Fibroblast of gingiva (primary cell): ENCODE results near the gene RBM48.
A peak's percentile ranks its signal among the peaks of the same experiment; 100 is the strongest.
"Not testable (repeated sequence)": the region's sequence is repeated elsewhere in the genome, so short reads cannot be mapped to it uniquely, and the experiment has no call there.

Experiments
- DNase-seq: peaks from one replicate; pipeline ENCODE4 v3.0.0-alpha.2; 2011; ENCODE audit warnings: low read depth

RBM48 gene

GRCh38 chr7:92545116-92545515 is 16.5 kb downstream of the RBM48 start:
- DNase-seq = not testable (repeated sequence)

GRCh38 chr7:92546856-92547497 is 18.4 kb downstream of the RBM48 start:
- DNase-seq = no peak

GRCh38 chr7:92547579-92547978 is 19.0 kb downstream of the RBM48 start:
- DNase-seq = peak; percentile 29

GRCh38 chr7:92550194-92550593 is 21.6 kb downstream of the RBM48 start:
- DNase-seq = no peak

GRCh38 chr7:92557249-92557648 is 28.7 kb downstream of the RBM48 start:
- DNase-seq = no peak

GRCh38 chr7:92557808-92558362 is 29.3 kb downstream of the RBM48 start:
- DNase-seq = peak; percentile 24

- DNase-seq = no peak
Observed at GRCh38 chr7:92560602-92561001, 32.0 kb downstream of the RBM48 start.

GRCh38 chr7:92563345-92563744 is 34.8 kb downstream of the RBM48 start:
- no peak for DNase-seq

- DNase-seq = peak; percentile 41
Observed at GRCh38 chr7:92567460-92567859, 38.9 kb downstream of the RBM48 start.

- no peak for DNase-seq
Observed at GRCh38 chr7:92569137-92569536, 40.5 kb downstream of the RBM48 start.

- no peak for DNase-seq
Observed at GRCh38 chr7:92576296-92576695, 47.7 kb downstream of the RBM48 start.

GRCh38 chr7:92582948-92583347 is 54.4 kb downstream of the RBM48 start:
- DNase-seq = no peak

GRCh38 chr7:92584953-92585352 is 56.4 kb downstream of the RBM48 start:
- no peak for DNase-seq

GRCh38 chr7:92586403-92586802 is 57.8 kb downstream of the RBM48 start:
- DNase-seq = peak; percentile 31

- DNase-seq = no peak
Observed at GRCh38 chr7:92586841-92587240, 58.2 kb downstream of the RBM48 start.
